Smooth muscle cell of the brain vasculature (primary cell): ENCODE measurements around the gene LTN1.
"Not testable (repeated sequence)": the region's sequence is repeated elsewhere in the genome, so short reads cannot be mapped to it uniquely, and the experiment has no call there.

ENCODE experiments used
- DNase-seq: peaks from one replicate; pipeline ENCODE4 v3.0.0-alpha.2; 2012; ENCODE audit warnings: low read depth, low spot score

LTN1 gene

GRCh38 chr21:28982637-28983036 lies 10.0 kb downstream of the LTN1 start:
- DNase-seq = no peak

GRCh38 chr21:28979092-28979491 lies 13.6 kb downstream of the LTN1 start:
- DNase-seq = no peak

GRCh38 chr21:28975397-28975796 lies 17.3 kb downstream of the LTN1 start:
- DNase-seq = no peak

- no peak for DNase-seq
Observed at GRCh38 chr21:28974531-28975227, 18.0 kb downstream of the LTN1 start.

GRCh38 chr21:28972398-28972797 lies 20.3 kb downstream of the LTN1 start:
- no peak for DNase-seq

- no peak for DNase-seq
Observed at GRCh38 chr21:28971171-28971570, 21.5 kb downstream of the LTN1 start.

- no peak for DNase-seq
Observed at GRCh38 chr21:28963831-28964230, 28.8 kb downstream of the LTN1 start.

- no peak for DNase-seq
Observed at GRCh38 chr21:28962465-28962864, 30.2 kb downstream of the LTN1 start.

GRCh38 chr21:28961927-28962326 lies 30.8 kb downstream of the LTN1 start:
- no peak for DNase-seq

- DNase-seq = no peak
Observed at GRCh38 chr21:28960245-28960644, 32.4 kb downstream of the LTN1 start.

GRCh38 chr21:28959367-28960099 lies 33.1 kb downstream of the LTN1 start:
- no peak for DNase-seq

- DNase-seq = no peak
Observed at GRCh38 chr21:28953247-28953646, 39.4 kb downstream of the LTN1 start.

GRCh38 chr21:28952686-28953085 lies 40.0 kb downstream of the LTN1 start:
- DNase-seq = no peak

GRCh38 chr21:28949318-28949717 lies 43.4 kb downstream of the LTN1 start:
- DNase-seq = no peak

- no peak for DNase-seq
Observed at GRCh38 chr21:28944296-28944695, 48.4 kb downstream of the LTN1 start.

- no peak for DNase-seq
Observed at GRCh38 chr21:28943631-28944030, 49.0 kb downstream of the LTN1 start.

- no peak for DNase-seq
Observed at GRCh38 chr21:28938726-28939125, 54.0 kb downstream of the LTN1 start.

- DNase-seq = no peak
Observed at GRCh38 chr21:28937737-28938136, 54.9 kb downstream of the LTN1 start.

GRCh38 chr21:28936721-28937120 lies 56.0 kb downstream of the LTN1 start:
- DNase-seq = no peak

- no peak for DNase-seq
Observed at GRCh38 chr21:28936036-28936435, 56.6 kb downstream of the LTN1 start.

GRCh38 chr21:28932717-28933116 lies 60.0 kb downstream of the LTN1 start:
- no peak for DNase-seq

- not testable (repeated sequence) for DNase-seq
Observed at GRCh38 chr21:28931708-28932372, 60.8 kb downstream of the LTN1 start.
